HepG2 (cell line): ENCODE data around the gene ASIC3. TPM values are rescaled to one million over a fixed set of nuclear protein-coding genes. Genes with fewer than 3 reads are reported as not detected.
A peak's percentile ranks its signal among the peaks of the same experiment; 100 is the strongest.

Experiments used
- FLYWCH1 ChIP-seq: sonication (generic); formaldehyde crosslinking; IDR thresholded peaks from 2 replicates; pipeline ENCODE4 v1.8.1; 2023; ENCODE audit warnings: mild to moderate bottlenecking, missing genetic modification reagents
- KDM5B ChIP-seq: sonication (generic); formaldehyde crosslinking; IDR thresholded peaks from 2 replicates; pipeline ENCODE4 v1.4.0; 2020; ENCODE audit warnings: missing genetic modification reagents, mild to moderate bottlenecking, borderline replicate concordance
- PITX1 ChIP-seq: sonication (generic); formaldehyde crosslinking; IDR thresholded peaks from 2 replicates; pipeline ENCODE4 v1.5.1; 2020; ENCODE audit warnings: mild to moderate bottlenecking, missing genetic modification reagents
- SALL1 ChIP-seq: sonication (generic); formaldehyde crosslinking; IDR thresholded peaks from 2 replicates; pipeline ENCODE4 v1.8.0; 2022; ENCODE audit warnings: mild to moderate bottlenecking, missing genetic modification reagents
- ZNF431 ChIP-seq: sonication (generic); formaldehyde crosslinking; IDR thresholded peaks from 2 replicates; pipeline ENCODE4 v1.9.0; 2022; ENCODE audit warnings: missing genetic modification reagents, low read depth, mild to moderate bottlenecking, borderline replicate concordance
- ZNF549 ChIP-seq: sonication (generic); formaldehyde crosslinking; IDR thresholded peaks from 2 replicates; pipeline ENCODE4 v1.5.0; 2020; ENCODE audit warnings: missing genetic modification reagents
- ZNF670 ChIP-seq: sonication (generic); formaldehyde crosslinking; IDR thresholded peaks from 2 replicates; pipeline ENCODE4 v1.8.0; 2022; ENCODE audit warnings: mild to moderate bottlenecking, missing genetic modification reagents, borderline replicate concordance
- ZNF839 ChIP-seq: sonication (generic); formaldehyde crosslinking; IDR thresholded peaks from 2 replicates; pipeline ENCODE4 v1.4.0; 2020; ENCODE audit warnings: missing genetic modification reagents, mild to moderate bottlenecking, borderline replicate concordance
- ZSCAN21 ChIP-seq: sonication (generic); formaldehyde crosslinking; IDR thresholded peaks from 2 replicates; pipeline ENCODE4 v1.8.0; 2022; ENCODE audit warnings: mild to moderate bottlenecking, missing genetic modification reagents, moderate library complexity, borderline replicate concordance
- polyA plus RNA-seq, 8 experiments: library from polyadenylated mRNA; depleted of rRNA in 3 of 8; stranded (reverse) in 7 of 8; unstranded in 1 of 8; fragments of >200 nt; fragmentation: Illumina TruSeq in 4 of 8; extraction: Trizol in 4 of 8; gene quantifications; 2 replicates each; pipeline versions ENCODE4 v1.2.1 to v1.2.3, GENCODE V29; 2011 to 2016; ENCODE audit warnings: low read depth in 4 of 8, missing spikeins in 1 of 8, mixed read lengths in 1 of 8; ENCODE audit not compliant: insufficient read depth in 1 of 8
- total RNA-seq, 5 experiments: library from RNA; depleted of rRNA; stranded (reverse); fragments of >200 nt; fragmentation: Illumina TruSeq; extraction: Trizol; gene quantifications; 2 replicates each; pipeline ENCODE4 v1.2.3, GENCODE V29; 2016; ENCODE audit warnings: low read depth in 1 of 5
- TF ChIP-seq, protein P1 (sequence below): sonication (generic); formaldehyde crosslinking; IDR thresholded peaks from 2 replicates; pipeline ENCODE4 v1.8.1; 2022; ENCODE audit warnings: low read depth, mild to moderate bottlenecking, missing genetic modification reagents
- TF ChIP-seq, protein P2 (sequence below): sonication (generic); formaldehyde crosslinking; IDR thresholded peaks from 2 replicates; pipeline ENCODE4 v1.8.0; 2022; ENCODE audit warnings: missing genetic modification reagents, mild to moderate bottlenecking, moderate library complexity, borderline replicate concordance

Gene ASIC3
- total and polyA plus RNA-seq, 2 of the 13 experiments (the other 11 are each of a cell fraction or from before 2014, with no cell fraction given) = 0.51 TPM; not detected in 1

GRCh38 chr7:151060416-151061212 is 12.3 kb downstream of the ASIC3 start (continued):
- TF ChIP-seq ZNF549 (CRISPR knock-in tag) (no peak), FLYWCH1 (CRISPR knock-in tag) (no peak), KDM5B (CRISPR knock-in tag) (0 out of 2 replicates have a peak, but pooled peaks have one; percentile 25), ZNF839 (CRISPR knock-in tag) (no peak), SALL1 (CRISPR knock-in tag) (no peak), PITX1 (0 out of 2 replicates have a peak, but pooled peaks have one; percentile 22), ZSCAN21 (CRISPR knock-in tag) (peak; percentile 35; the same call in 1 of the 2 replicates), ZNF431 (CRISPR knock-in tag) (no peak), ZNF670 (CRISPR knock-in tag) (no peak)
- TF ChIP-seq, protein P1, sequence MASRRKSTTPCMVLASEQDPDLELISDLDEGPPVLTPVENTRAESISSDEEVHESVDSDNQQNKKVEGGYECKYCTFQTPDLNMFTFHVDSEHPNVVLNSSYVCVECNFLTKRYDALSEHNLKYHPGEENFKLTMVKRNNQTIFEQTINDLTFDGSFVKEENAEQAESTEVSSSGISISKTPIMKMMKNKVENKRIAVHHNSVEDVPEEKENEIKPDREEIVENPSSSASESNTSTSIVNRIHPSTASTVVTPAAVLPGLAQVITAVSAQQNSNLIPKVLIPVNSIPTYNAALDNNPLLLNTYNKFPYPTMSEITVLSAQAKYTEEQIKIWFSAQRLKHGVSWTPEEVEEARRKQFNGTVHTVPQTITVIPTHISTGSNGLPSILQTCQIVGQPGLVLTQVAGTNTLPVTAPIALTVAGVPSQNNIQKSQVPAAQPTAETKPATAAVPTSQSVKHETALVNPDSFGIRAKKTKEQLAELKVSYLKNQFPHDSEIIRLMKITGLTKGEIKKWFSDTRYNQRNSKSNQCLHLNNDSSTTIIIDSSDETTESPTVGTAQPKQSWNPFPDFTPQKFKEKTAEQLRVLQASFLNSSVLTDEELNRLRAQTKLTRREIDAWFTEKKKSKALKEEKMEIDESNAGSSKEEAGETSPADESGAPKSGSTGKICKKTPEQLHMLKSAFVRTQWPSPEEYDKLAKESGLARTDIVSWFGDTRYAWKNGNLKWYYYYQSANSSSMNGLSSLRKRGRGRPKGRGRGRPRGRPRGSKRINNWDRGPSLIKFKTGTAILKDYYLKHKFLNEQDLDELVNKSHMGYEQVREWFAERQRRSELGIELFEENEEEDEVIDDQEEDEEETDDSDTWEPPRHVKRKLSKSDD (CRISPR knock-in tag) = 0 out of 2 replicates have a peak, but pooled peaks have one; percentile 14
- TF ChIP-seq, protein P2, sequence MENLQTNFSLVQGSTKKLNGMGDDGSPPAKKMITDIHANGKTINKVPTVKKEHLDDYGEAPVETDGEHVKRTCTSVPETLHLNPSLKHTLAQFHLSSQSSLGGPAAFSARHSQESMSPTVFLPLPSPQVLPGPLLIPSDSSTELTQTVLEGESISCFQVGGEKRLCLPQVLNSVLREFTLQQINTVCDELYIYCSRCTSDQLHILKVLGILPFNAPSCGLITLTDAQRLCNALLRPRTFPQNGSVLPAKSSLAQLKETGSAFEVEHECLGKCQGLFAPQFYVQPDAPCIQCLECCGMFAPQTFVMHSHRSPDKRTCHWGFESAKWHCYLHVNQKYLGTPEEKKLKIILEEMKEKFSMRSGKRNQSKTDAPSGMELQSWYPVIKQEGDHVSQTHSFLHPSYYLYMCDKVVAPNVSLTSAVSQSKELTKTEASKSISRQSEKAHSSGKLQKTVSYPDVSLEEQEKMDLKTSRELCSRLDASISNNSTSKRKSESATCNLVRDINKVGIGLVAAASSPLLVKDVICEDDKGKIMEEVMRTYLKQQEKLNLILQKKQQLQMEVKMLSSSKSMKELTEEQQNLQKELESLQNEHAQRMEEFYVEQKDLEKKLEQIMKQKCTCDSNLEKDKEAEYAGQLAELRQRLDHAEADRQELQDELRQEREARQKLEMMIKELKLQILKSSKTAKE = no peak
